Activated CD8-positive, alpha-beta T cell treated with anti-CD3 and anti-CD28 coated beads for 36 hours (primary cell): ENCODE measurements around the gene CNNM3. TPM values are rescaled to one million over a fixed set of nuclear protein-coding genes. Genes with fewer than 3 reads are reported as not detected.

Experiments
- ATAC-seq: fragments of 200-7000 bp; cut with Tn5 transposase; one replicate; pipeline ENCODE4 v1.10.0; 2021; ENCODE audit warnings: mild to moderate bottlenecking, moderate library complexity
- CTCF ChIA-PET: fragments of 350-600 bp; sonication (Branson Sonifier 250); formaldehyde crosslinking; loops from one replicate; lab custom pipeline; 2021; ENCODE audit warnings: antibody characterized with exemption; lab: Charles Lee
- POLR2A ChIA-PET: fragments of 350-600 bp; sonication (Branson Sonifier 250); formaldehyde crosslinking; loops from one replicate; lab custom pipeline; 2021; ENCODE audit warnings: antibody characterized with exemption; lab: Charles Lee
- DNase-seq: peaks from one replicate; pipeline ENCODE4 v3.0.0-alpha.2; 2020
- H3K27ac Mint-ChIP-seq: one replicate; pipeline ENCODE4 v1.8.0; 2021; ENCODE audit warnings: mild to moderate bottlenecking, mixed read lengths
- H3K27me3 Mint-ChIP-seq: one replicate; pipeline ENCODE4 v1.8.0; 2021; ENCODE audit warnings: mixed read lengths
- H3K36me3 Mint-ChIP-seq: one replicate; pipeline ENCODE4 v1.8.0; 2021; ENCODE audit warnings: low read depth, mixed read lengths
- H3K4me1 Mint-ChIP-seq: one replicate; pipeline ENCODE4 v1.8.0; 2021; ENCODE audit warnings: low read depth, mixed read lengths
- H3K4me3 Mint-ChIP-seq: one replicate; pipeline ENCODE4 v1.8.0; 2021; ENCODE audit warnings: mild to moderate bottlenecking, moderate library complexity, mixed read lengths
- H3K9me3 Mint-ChIP-seq: one replicate; pipeline ENCODE4 v1.8.0; 2021; ENCODE audit warnings: mixed read lengths
- intact Hi-C: fragments of 100-400 bp; cut with micrococcal nuclease; formaldehyde crosslinking; loops from one replicate; pipeline ENCODE4 v1.10.0; 2022
- total RNA-seq, 2 experiments: library from RNA; stranded (reverse); gene quantifications; one replicate each; pipeline ENCODE4 v1.2.3, GENCODE V29; 2021
- TF ChIP-seq, protein P1 (sequence below): fragments of 200-600 bp; IDR thresholded peaks from one replicate; pipeline ENCODE4 v1.8.0; 2022; ENCODE audit warnings: antibody characterized with exemption, mild to moderate bottlenecking

The CNNM3 gene
- total RNA-seq, 2 experiments from 2014 or later, result 15.8 to 19.3 TPM

DNA sequence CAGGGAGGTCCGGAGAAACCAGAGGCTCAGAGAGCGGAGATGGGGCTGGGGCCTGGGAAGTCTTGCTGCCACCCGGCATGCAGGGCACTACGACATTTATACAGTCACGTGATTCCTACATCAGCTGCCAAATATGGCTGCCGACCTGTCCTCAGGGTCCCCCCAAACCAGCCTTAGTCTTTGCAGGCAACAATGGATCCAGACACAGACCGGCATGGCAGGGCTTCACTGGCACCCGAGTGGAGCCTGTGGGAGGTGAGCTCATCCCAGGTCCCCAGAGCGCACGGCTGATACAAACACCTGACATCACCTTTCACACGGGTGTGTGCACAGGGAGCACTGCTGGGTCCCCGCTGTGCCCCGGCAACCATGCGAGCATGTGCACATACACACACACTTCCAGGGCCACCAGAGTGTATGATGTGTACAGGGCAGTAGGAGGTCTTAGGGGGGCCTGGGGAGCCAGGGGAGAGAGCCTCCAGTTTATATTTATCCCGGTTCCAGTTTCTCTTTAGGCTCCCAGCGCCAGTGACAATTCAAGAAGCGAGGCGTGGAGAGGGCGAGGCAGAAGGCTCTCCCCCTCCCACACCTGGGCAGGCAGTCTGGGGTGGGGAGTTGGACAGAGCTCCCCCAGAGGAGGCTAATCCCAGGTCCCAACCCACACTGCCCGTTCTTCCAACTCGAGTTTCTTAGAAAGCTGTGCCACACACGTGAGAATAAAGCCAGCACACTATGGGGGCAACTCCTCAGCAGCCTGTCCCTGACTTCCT is 51.1 kb downstream of the CNNM3 start:
- POLR2A ChIA-PET, result interaction anchor here (0.5 to 3.6 kb wide), 4 partner anchors 9 to 1685 kb away, joined by 3 to 30 read pairs (median 3); partner anchors contain the start of gene ANKRD39
- intact Hi-C loops, result no loop called here

DNA sequence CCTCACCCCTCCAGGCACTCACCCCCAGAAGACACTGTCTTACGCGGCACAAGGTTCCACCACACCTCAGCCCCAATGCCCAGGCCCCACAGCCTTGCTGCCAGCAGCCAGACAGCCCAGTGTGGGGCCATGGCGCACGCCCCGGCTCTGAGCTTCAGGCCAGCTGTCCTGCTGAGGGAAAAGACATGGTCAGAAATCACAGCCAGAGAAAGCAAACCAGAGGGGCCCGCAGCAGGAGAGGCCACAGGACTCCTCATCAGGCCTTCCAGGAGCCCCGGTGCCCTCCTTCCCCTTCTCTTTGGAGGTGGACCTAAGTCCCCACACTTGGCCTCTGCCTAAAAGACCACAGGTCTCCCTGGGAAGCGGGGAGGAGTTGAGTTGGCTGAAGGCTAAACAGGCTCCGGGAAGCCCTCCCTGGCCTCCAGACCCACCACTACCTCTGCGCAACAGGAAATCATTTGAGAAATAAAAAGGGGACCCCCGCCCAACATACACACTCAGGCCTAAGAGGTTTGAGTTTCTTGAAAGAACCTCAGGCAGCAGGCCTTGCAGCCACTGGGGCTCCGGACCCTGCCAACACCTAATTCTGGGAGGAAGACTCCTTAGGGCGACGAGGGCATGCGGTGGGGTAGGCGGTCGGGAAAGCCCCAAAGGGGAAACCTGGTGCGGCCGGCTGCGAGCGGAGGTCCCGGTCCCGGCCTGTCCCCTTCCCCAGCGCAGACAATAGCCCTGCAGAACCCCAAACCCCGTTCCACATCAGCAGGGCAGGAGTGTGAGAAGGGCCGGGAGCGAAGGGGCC is 51.9 kb downstream of the CNNM3 start:
- Mint-ChIP-seq H3K27me3 (peaks cover 3% of the 10 kb centered on the region), H3K4me1 (peaks cover 30% of the 10 kb centered on the region), H3K4me3 (peak overlapping the region; percentile 78), H3K9me3 (no peaks in the 10 kb centered on the region), H3K36me3 (peaks cover 10% of the 10 kb centered on the region), H3K27ac (peak overlapping the region; percentile 82)
- ChIA-PET POLR2A (interaction anchor here (0.5 to 3.6 kb wide), 8 partner anchors 10 to 1684 kb away, joined by 3 to 30 read pairs (median 3); partner anchors contain the start of gene ANKRD39), CTCF (interaction anchor here (0.9 to 7.1 kb wide), 10 partner anchors 8 to 245 kb away, joined by 3 to 61 read pairs (median 5); partner anchors contain the start of genes ANKRD36 and ANKRD39)
- no peak for DNase-seq
- TF ChIP-seq, protein P1, sequence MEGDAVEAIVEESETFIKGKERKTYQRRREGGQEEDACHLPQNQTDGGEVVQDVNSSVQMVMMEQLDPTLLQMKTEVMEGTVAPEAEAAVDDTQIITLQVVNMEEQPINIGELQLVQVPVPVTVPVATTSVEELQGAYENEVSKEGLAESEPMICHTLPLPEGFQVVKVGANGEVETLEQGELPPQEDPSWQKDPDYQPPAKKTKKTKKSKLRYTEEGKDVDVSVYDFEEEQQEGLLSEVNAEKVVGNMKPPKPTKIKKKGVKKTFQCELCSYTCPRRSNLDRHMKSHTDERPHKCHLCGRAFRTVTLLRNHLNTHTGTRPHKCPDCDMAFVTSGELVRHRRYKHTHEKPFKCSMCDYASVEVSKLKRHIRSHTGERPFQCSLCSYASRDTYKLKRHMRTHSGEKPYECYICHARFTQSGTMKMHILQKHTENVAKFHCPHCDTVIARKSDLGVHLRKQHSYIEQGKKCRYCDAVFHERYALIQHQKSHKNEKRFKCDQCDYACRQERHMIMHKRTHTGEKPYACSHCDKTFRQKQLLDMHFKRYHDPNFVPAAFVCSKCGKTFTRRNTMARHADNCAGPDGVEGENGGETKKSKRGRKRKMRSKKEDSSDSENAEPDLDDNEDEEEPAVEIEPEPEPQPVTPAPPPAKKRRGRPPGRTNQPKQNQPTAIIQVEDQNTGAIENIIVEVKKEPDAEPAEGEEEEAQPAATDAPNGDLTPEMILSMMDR, result no peak
- peak; percentile 8 for ATAC-seq
- intact Hi-C loops, result no loop called here

More for the DNA sequence above, 51.1 kb downstream of the CNNM3 start:
- CTCF ChIA-PET, result interaction anchor here (1.2 to 7.1 kb wide), 4 partner anchors 9 to 246 kb away, joined by 4 to 61 read pairs (median 24); partner anchors contain the start of genes ANKRD36 and ANKRD39
- peaks cover 10% of the 10 kb centered on the region for H3K36me3 Mint-ChIP-seq
- ATAC-seq (no peak), DNase-seq (no peak)
- TF ChIP-seq, protein P1, result no peak
- H3K4me3 Mint-ChIP-seq, result peak overlapping the region; percentile 78
- no peaks in the 10 kb centered on the region for H3K9me3 Mint-ChIP-seq
- H3K27ac Mint-ChIP-seq, result peak overlapping the region; percentile 82
- H3K4me1 Mint-ChIP-seq, result peaks cover 22% of the 10 kb centered on the region
- peaks cover 3% of the 10 kb centered on the region for H3K27me3 Mint-ChIP-seq

DNA sequence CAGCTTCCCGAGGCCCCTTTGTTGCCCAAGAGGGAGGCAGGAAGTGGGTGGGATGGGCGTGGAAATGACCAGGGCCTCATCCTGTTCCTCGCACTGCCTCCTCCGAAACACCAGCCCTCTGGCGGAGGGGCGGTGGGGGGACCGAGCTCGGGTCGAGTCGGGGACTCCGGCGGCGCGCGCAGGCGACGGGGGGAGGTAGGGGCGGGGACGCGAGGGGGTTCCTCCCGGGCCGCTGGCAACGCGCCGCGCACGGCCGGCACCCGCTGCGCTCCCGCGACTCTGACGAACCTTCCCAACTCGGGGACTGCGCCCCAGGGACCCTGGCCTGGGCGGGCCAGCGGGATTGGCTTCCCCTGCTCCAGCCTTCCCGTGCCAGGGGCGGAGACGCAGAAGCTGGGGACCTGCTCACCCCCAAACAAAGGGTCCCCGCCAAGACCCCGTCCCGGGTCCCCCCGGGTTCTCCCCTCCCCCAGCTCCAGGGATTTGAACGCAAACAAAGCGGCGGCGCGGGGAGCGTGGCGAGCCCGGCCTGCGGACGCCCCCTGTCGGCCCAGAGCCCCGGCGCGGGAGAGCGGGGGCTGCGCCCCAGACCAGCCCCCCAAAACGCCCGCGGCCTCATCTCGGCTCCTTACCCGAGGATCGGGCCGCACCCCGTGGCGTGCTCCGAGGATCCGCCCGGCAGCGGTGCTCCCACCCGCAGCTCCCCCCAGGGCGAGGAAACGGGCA is 52.6 kb downstream of the CNNM3 start:
- TF ChIP-seq, protein P1, result peak; percentile 62
- intact Hi-C loops, result no loop called here
- peak; percentile 81 for DNase-seq
- POLR2A ChIA-PET, result interaction anchor here (0.7 to 3.6 kb wide), 7 partner anchors 9 to 82 kb away, joined by 3 to 30 read pairs (median 3); partner anchors contain the start of gene ANKRD39
- Mint-ChIP-seq H3K27ac (peak overlapping the region; percentile 82), H3K4me1 (peaks cover 38% of the 10 kb centered on the region), H3K4me3 (peak overlapping the region; percentile 78), H3K27me3 (peaks cover 3% of the 10 kb centered on the region), H3K9me3 (no peaks in the 10 kb centered on the region), H3K36me3 (peaks cover 8% of the 10 kb centered on the region)
- peak; percentile 65 for ATAC-seq
- CTCF ChIA-PET, result interaction anchor here (0.9 to 7.1 kb wide), 10 partner anchors 8 to 244 kb away, joined by 3 to 61 read pairs (median 5); partner anchors contain the start of genes ANKRD36 and ANKRD39

DNA sequence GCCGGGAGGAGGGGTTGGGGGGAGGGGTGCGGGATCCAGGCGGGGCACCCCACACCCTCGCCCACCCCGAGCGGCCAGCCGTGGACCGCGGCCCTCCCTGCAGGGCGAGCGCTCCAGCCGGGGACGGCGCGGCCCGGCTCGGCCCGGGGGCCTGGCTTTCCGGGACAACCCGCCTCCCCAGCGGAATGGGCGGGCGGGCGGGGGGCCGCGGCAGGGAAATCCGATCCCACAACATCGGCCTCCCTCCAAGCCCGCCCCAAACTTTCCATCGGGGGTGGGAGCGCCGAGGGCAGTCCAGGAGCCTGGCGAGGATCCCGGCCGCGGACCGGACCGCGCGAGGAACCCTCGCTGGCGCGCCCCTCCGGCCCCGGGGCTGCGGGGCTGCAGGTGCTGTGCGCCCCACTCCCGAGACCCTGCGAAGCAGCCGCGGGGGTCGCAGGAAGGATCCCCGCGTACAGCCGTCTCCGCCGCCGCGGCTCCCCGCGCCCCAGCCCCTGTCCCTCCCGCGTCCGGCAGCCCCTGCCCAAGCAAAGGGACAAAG is 53.3 kb downstream of the CNNM3 start:
- no peak for ATAC-seq
- peaks cover 3% of the 10 kb centered on the region for H3K27me3 Mint-ChIP-seq
- CTCF ChIA-PET, result interaction anchor here (0.9 to 7.1 kb wide), 9 partner anchors 9 to 93 kb away, joined by 3 to 61 read pairs (median 5); partner anchors contain the start of gene ANKRD39
- H3K27ac Mint-ChIP-seq, result no peak overlapping the region
- peaks cover 8% of the 10 kb centered on the region for H3K36me3 Mint-ChIP-seq
- DNase-seq, result no peak
- POLR2A ChIA-PET, result interaction anchor here (0.7 to 3.6 kb wide), 6 partner anchors 9 to 81 kb away, joined by 3 to 30 read pairs (median 4); partner anchors contain the start of gene ANKRD39
- TF ChIP-seq, protein P1, result no peak
- no peaks in the 10 kb centered on the region for H3K9me3 Mint-ChIP-seq
- intact Hi-C loops, result no loop called here
- peaks cover 44% of the 10 kb centered on the region for H3K4me1 Mint-ChIP-seq
- H3K4me3 Mint-ChIP-seq, result peak overlapping the region; percentile 78
